HUDEP-2 (cell line): ENCODE data around the gene GOSR2.
"Not testable (repeated sequence)": the region's sequence is repeated elsewhere in the genome, so short reads cannot be mapped to it uniquely, and the experiment has no call there.

Experiments used
- DNase-seq, 76 experiments: peaks; one replicate each; lab custom pipeline; 2025; ENCODE audit not compliant: unreplicated experiment in 76 of 76; lab: John Stamatoyannopoulos, UW

The GOSR2 gene

GRCh38 chr17:46892192-46892703 is 30.7 kb upstream of the GOSR2 start:
- DNase-seq = no peak

- DNase-seq = no peak
These were observed 28.9 kb upstream of the GOSR2 start for GRCh38 chr17:46894024-46894423.

GRCh38 chr17:46894476-46895151 is 28.3 kb upstream of the GOSR2 start:
- DNase-seq = no peak

- no peak for DNase-seq
These were observed 27.8 kb upstream of the GOSR2 start for GRCh38 chr17:46895171-46895570.

- no peak for DNase-seq
These were observed 26.0 kb upstream of the GOSR2 start for GRCh38 chr17:46896991-46897390.

GRCh38 chr17:46898364-46898763 is 24.6 kb upstream of the GOSR2 start:
- no peak for DNase-seq

GRCh38 chr17:46898860-46899259 is 24.1 kb upstream of the GOSR2 start:
- DNase-seq = no peak

GRCh38 chr17:46901291-46901690 is 21.7 kb upstream of the GOSR2 start:
- no peak for DNase-seq

GRCh38 chr17:46903762-46904672 is 18.9 kb upstream of the GOSR2 start:
- no peak for DNase-seq

GRCh38 chr17:46908068-46908737 is 14.8 kb upstream of the GOSR2 start:
- DNase-seq = no peak

GRCh38 chr17:46910179-46910927 is 12.6 kb upstream of the GOSR2 start:
- DNase-seq = no peak

GRCh38 chr17:46911311-46911710 is 11.6 kb upstream of the GOSR2 start:
- no peak for DNase-seq

GRCh38 chr17:46915596-46915995 is 7.4 kb upstream of the GOSR2 start:
- DNase-seq = no peak

GRCh38 chr17:46916211-46916610 is 6.7 kb upstream of the GOSR2 start:
- DNase-seq = no peak

- no peak for DNase-seq
These were observed 6.3 kb upstream of the GOSR2 start for GRCh38 chr17:46916623-46917022.

GRCh38 chr17:46917041-46917440 is 5.9 kb upstream of the GOSR2 start:
- no peak for DNase-seq

- DNase-seq = no peak
These were observed 5.4 kb upstream of the GOSR2 start for GRCh38 chr17:46917516-46917915.

GRCh38 chr17:46921962-46922361 is 998 bp upstream of the GOSR2 start:
- DNase-seq = not testable (repeated sequence)

- no peak for DNase-seq
These were observed 515 bp upstream of the GOSR2 start for GRCh38 chr17:46922487-46922803.

GRCh38 chr17:46925185-46925868 is 2.4 kb downstream of the GOSR2 start:
- no peak for DNase-seq
